Hematopoietic multipotent progenitor cell treated with erythropoietin and hydrocortisone succinate and interleukin-3 and kit ligand, for 4 days (in vitro differentiated cells): ENCODE results near the gene DDIT4.
"Not testable (repeated sequence)": the region's sequence is repeated elsewhere in the genome, so short reads cannot be mapped to it uniquely, and the experiment has no call there.

Experiments
- DNase-seq: peaks from one replicate; pipeline ENCODE4 v3.0.0-alpha.2; 2015

The DDIT4 gene

GRCh38 chr10:72267819-72268399 is 5.8 kb upstream of the DDIT4 start:
- no peak for DNase-seq

- not testable (repeated sequence) for DNase-seq
Observed at GRCh38 chr10:72268475-72269200, 5.1 kb upstream of the DDIT4 start.

GRCh38 chr10:72270607-72271281 is 3.0 kb upstream of the DDIT4 start:
- no peak for DNase-seq

- DNase-seq = peak; percentile 88
Observed at GRCh38 chr10:72272689-72273409, 875 bp upstream of the DDIT4 start.

GRCh38 chr10:72274213-72274729 is 547 bp downstream of the DDIT4 start:
- no peak for DNase-seq

- DNase-seq = peak; percentile 71
Observed at GRCh38 chr10:72274730-72275350, 1.1 kb downstream of the DDIT4 start.

- no peak for DNase-seq
Observed at GRCh38 chr10:72275351-72276012, 1.8 kb downstream of the DDIT4 start.

- DNase-seq = no peak
Observed at GRCh38 chr10:72276013-72276387, 2.3 kb downstream of the DDIT4 start.

GRCh38 chr10:72276421-72277339 is 3.0 kb downstream of the DDIT4 start:
- no peak for DNase-seq

- no peak for DNase-seq
Observed at GRCh38 chr10:72277340-72277995, 3.7 kb downstream of the DDIT4 start.

GRCh38 chr10:72277996-72278667 is 4.4 kb downstream of the DDIT4 start:
- DNase-seq = no peak

GRCh38 chr10:72278668-72279393 is 5.1 kb downstream of the DDIT4 start:
- no peak for DNase-seq

GRCh38 chr10:72279587-72279986 is 5.9 kb downstream of the DDIT4 start:
- DNase-seq = not testable (repeated sequence)

GRCh38 chr10:72283131-72283530 is 9.4 kb downstream of the DDIT4 start:
- DNase-seq = no peak

GRCh38 chr10:72285972-72286521 is 12.3 kb downstream of the DDIT4 start:
- DNase-seq = no peak

- peak; percentile 92 for DNase-seq
Observed at GRCh38 chr10:72291019-72291532, 17.4 kb downstream of the DDIT4 start.

- no peak for DNase-seq
Observed at GRCh38 chr10:72292223-72292691, 18.5 kb downstream of the DDIT4 start.

- DNase-seq = no peak
Observed at GRCh38 chr10:72295330-72295910, 21.7 kb downstream of the DDIT4 start.
